Mucosa of descending colon (tissue), 3 donors: Measurements from ENCODE around the gene ZNF614. TPM values are rescaled to one million over a fixed set of nuclear protein-coding genes. Genes with fewer than 3 reads are reported as not detected.

Source experiments
- ATAC-seq: fragments of 200-7000 bp; cut with Tn5 transposase; one replicate; pipeline ENCODE4 v1.9.1; 2020; ENCODE audit warnings: mild to moderate bottlenecking, moderate library complexity
- DNase-seq, 3 donors: peaks; one replicate each; pipeline ENCODE4 v3.0.0-alpha.2; 2020
- H3K36me3 ChIP-seq: fragments of 200-600 bp; one replicate; pipeline ENCODE4 v1.8.0; 2021; ENCODE audit warnings: low read depth, mild to moderate bottlenecking
- H3K4me1 ChIP-seq: fragments of 200-600 bp; one replicate; pipeline ENCODE4 v1.8.0; 2021; ENCODE audit warnings: low read depth, mild to moderate bottlenecking
- H3K4me3 ChIP-seq: fragments of 200-600 bp; one replicate; pipeline ENCODE4 v1.8.0; 2021; ENCODE audit warnings: mild to moderate bottlenecking
- H3K9me3 ChIP-seq: fragments of 200-600 bp; one replicate; pipeline ENCODE4 v1.8.0; 2021; ENCODE audit warnings: mild to moderate bottlenecking
- CTCF ChIP-seq: fragments of 200-600 bp; IDR thresholded peaks from one replicate; pipeline ENCODE4 v1.8.0; 2022; ENCODE audit warnings: antibody characterized with exemption, mild to moderate bottlenecking
- intact Hi-C, 2 donors: fragments of 100-400 bp; cut with DNase I in 1 of 2; cut with micrococcal nuclease in 1 of 2; formaldehyde crosslinking; loops; one replicate each; pipeline versions ENCODE4 v1.11.0 to v1.11.1; 2022; cut with DNase I, micrococcal nuclease
- total RNA-seq, 3 donors: library from RNA; stranded (reverse); fragmentation: NEBNext Ultra II Directional in 2 of 3; extraction: Animal tissue kit (Norgen Biotek cat#: 25700) in 2 of 3; gene quantifications; one replicate each; pipeline versions ENCODE4 v1.2.1 to v1.2.4, GENCODE V29; 2021 to 2023
- donor health status: DM: no; HTN: no; CAD: no; lungs with moderate emphysema.
- donor health status: DM: no; HTN: no; CAD: no.
- donor health status: DM: no; HTN: yes; CAD: no.

ZNF614 gene
- total RNA-seq, 3 donors from 2014 or later: 3.8 to 7.9 (median 4.1) TPM

- intact Hi-C loops: no loop called here
- peaks cover 13% of the 10 kb centered on the region for H3K36me3 ChIP-seq
- peaks cover 94% of the 10 kb centered on the region for H3K9me3 ChIP-seq
- peak in 1 of 3 donors; percentile 48 for DNase-seq
- no peak for TF ChIP-seq CTCF
- ATAC-seq: no peak
- H3K4me1 ChIP-seq: no peaks in the 10 kb centered on the region
- no peak overlapping the region for H3K4me3 ChIP-seq
Measured at GRCh38 chr19:52022193-52022592, 6.0 kb downstream of the ZNF614 start.

- intact Hi-C loops: no loop called here
- Histone ChIP-seq H3K4me1 (no peaks in the 10 kb centered on the region), H3K9me3 (peaks cover 99% of the 10 kb centered on the region), H3K4me3 (no peak overlapping the region), H3K36me3 (peaks cover 23% of the 10 kb centered on the region)
- DNase-seq: no peak
- TF ChIP-seq CTCF: no peak
- no peak for ATAC-seq
Measured at GRCh38 chr19:52020506-52020905, 7.7 kb downstream of the ZNF614 start.

- DNase-seq (no peak), ATAC-seq (no peak)
- no peaks in the 10 kb centered on the region for H3K4me1 ChIP-seq
- intact Hi-C loops: no loop called here
- H3K4me3 ChIP-seq: no peak overlapping the region
- peaks cover 56% of the 10 kb centered on the region for H3K9me3 ChIP-seq
- H3K36me3 ChIP-seq: no peaks in the 10 kb centered on the region
- TF ChIP-seq CTCF: no peak
Measured at GRCh38 chr19:52010674-52011073, 17.5 kb downstream of the ZNF614 start.

GRCh38 chr19:52007806-52008557 is 20.2 kb downstream of the ZNF614 start, which contains the start of gene ZNF615:
Gene ZNF615 (minus strand): TSS chr19:52008211. CDS start chr19:52003711, 4,500 bp downstream.
- H3K4me3 ChIP-seq: peak within 1 kb of the TSS; percentile 50
- H3K9me3 ChIP-seq: peaks cover 58% of the 10 kb centered on the region
- H3K36me3 ChIP-seq: no peaks in the 10 kb centered on the region
- H3K4me1 ChIP-seq: no peaks in the 10 kb centered on the region
- no peak for TF ChIP-seq CTCF
- intact Hi-C loops: no loop called here
- ATAC-seq (peak; percentile 100), DNase-seq (peak; percentile 91 to 93 (median 92))

- intact Hi-C loops: no loop called here
- TF ChIP-seq CTCF: no peak
- Histone ChIP-seq H3K4me3 (peak overlapping the region; percentile 50), H3K36me3 (no peaks in the 10 kb centered on the region), H3K4me1 (no peaks in the 10 kb centered on the region), H3K9me3 (peaks cover 58% of the 10 kb centered on the region)
- DNase-seq (peak in 1 of 3 donors; percentile 27), ATAC-seq (peak; percentile 34)
Measured at GRCh38 chr19:52007451-52007805, 20.8 kb downstream of the ZNF614 start.
